Measurements from ENCODE around the gene SAMD4A. TPM values are rescaled to one million over a fixed set of nuclear protein-coding genes. Genes with fewer than 3 reads are reported as not detected.

The SAMD4A gene
- polyA plus RNA-seq, 2 of the 4 experiments (the other 2 are of a cell fraction): 3.9 to 5.4 TPM

DNA sequence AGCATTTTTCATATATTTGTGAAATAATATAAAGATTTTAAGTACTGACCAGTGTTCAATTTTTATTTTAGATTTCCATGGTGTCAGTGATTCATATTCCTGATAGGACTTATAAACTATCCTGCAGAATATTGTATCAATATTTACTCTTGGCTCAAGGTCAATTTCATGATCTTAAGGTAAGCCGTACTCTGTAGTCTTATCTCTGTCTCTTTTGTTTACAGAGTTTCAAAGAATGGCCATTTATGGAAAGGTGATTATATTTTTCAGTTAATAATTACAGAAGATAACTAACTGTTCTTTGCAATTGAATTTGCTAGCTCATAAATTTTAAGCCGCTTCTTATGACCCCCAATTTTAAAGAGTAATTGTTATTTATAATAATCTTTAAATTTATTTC lies 29.3 kb upstream of the SAMD4A start:
- peak in 1 of 2 experiments; percentile 18 for DNase-seq (ENCODE audit: low read depth in 1 of 2, low spot score in 1 of 2)
- CTCF ChIA-PET: interaction anchor here (1.6 kb wide), 1 partner anchor 236 kb away, joined by 3 read pairs; no protein-coding TSS in a partner anchor
- FAIRE-seq: no peak
- TF ChIP-seq HOXA7 (CRISPR knock-in tag; IDR thresholded peaks at IDR 0.05): no peak
- no peak for TF ChIP-seq CHD2 (IDR thresholded peaks at IDR 0.05; ENCODE audit: low read length, partially characterized antibody)
- TF ChIP-seq POLR2AphosphoS2 (conservative IDR thresholded peaks at IDR 0.05; ENCODE audit: low read length): no peak
- no peak for TF ChIP-seq RARB (CRISPR knock-in tag; IDR thresholded peaks at IDR 0.05)
- TF ChIP-seq SREBF2 (IDR thresholded peaks at IDR 0.05): no peak
- TF ChIP-seq PHF8 (IDR thresholded peaks at IDR 0.05; ENCODE audit: borderline replicate concordance, low read depth): no peak
- TF ChIP-seq ZSCAN20 (CRISPR knock-in tag; IDR thresholded peaks at IDR 0.05): no peak
- no peak for TF ChIP-seq BHLHE40 (IDR thresholded peaks at IDR 0.05; ENCODE audit: low read depth, low read length)
- no peak for TF ChIP-seq CBX8 (IDR thresholded peaks at IDR 0.05)
- TF ChIP-seq ESRRA (IDR thresholded peaks at IDR 0.05; ENCODE audit: borderline replicate concordance, low read length): no peak
- no peak for TF ChIP-seq RCOR1 (IDR thresholded peaks at IDR 0.05; ENCODE audit: low read depth, low read length)
- no peak for TF ChIP-seq CBX2 (IDR thresholded peaks at IDR 0.05; ENCODE audit: borderline replicate concordance, low read depth)
- no peak for TF ChIP-seq HDAC2 (IDR thresholded peaks at IDR 0.05)
- TF ChIP-seq FOSL2 (IDR thresholded peaks at IDR 0.05): no peak
- no peak for TF ChIP-seq FOSL2 (CRISPR knock-in tag; IDR thresholded peaks at IDR 0.05)
- no peak for TF ChIP-seq KDM1A (IDR thresholded peaks at IDR 0.05; ENCODE audit: low read depth)
- no peak for TF ChIP-seq JUNB (IDR thresholded peaks at IDR 0.05)
- no peak for TF ChIP-seq FOSB (CRISPR knock-in tag; IDR thresholded peaks at IDR 0.05)
- TF ChIP-seq, protein P1, sequence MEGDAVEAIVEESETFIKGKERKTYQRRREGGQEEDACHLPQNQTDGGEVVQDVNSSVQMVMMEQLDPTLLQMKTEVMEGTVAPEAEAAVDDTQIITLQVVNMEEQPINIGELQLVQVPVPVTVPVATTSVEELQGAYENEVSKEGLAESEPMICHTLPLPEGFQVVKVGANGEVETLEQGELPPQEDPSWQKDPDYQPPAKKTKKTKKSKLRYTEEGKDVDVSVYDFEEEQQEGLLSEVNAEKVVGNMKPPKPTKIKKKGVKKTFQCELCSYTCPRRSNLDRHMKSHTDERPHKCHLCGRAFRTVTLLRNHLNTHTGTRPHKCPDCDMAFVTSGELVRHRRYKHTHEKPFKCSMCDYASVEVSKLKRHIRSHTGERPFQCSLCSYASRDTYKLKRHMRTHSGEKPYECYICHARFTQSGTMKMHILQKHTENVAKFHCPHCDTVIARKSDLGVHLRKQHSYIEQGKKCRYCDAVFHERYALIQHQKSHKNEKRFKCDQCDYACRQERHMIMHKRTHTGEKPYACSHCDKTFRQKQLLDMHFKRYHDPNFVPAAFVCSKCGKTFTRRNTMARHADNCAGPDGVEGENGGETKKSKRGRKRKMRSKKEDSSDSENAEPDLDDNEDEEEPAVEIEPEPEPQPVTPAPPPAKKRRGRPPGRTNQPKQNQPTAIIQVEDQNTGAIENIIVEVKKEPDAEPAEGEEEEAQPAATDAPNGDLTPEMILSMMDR (IDR thresholded peaks at IDR 0.05): no peak
- peaks cover 9% of the 10 kb centered on the region; the same call in 1 of the 3 replicates for H3K4me1 ChIP-seq
- POLR2A ChIA-PET: interaction anchor here (1.1 kb wide), 1 partner anchor 28 kb away, joined by 3 read pairs; the partner anchor contains the start of gene CGRRF1
- H3K27ac ChIP-seq: no peak overlapping the region
- 26% methylated on average over 2 of the region's 2 CpGs for WGBS (ENCODE audit: missing lambda C conversion rate)
- H3K4me2 ChIP-seq: peak overlapping the region; percentile 33; the same call in 2 of the 3 replicates
- H3K4me3 ChIP-seq: no peak overlapping the region
- no peaks in the 10 kb centered on the region for H3K9me3 ChIP-seq
- ATAC-seq: no peak

DNA sequence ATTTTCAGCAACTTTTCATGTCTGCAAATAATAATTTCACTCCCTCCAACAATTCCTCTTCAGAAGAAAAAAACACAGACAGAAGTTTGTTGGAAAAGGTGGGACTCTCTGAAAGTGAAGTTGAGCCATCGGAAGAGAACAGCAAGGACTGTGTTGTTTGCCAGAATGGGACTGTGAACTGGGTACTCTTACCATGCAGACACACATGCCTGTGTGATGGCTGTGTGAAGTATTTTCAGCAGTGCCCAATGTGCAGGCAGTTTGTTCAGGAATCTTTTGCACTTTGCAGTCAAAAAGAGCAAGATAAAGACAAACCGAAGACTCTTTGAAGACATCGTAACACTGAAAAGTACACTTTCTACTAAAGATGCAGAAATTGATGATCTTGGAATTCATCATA lies 28.9 kb upstream of the SAMD4A start:
- no peak for TF ChIP-seq FOXS1 (CRISPR knock-in tag; IDR thresholded peaks at IDR 0.05)
- TF ChIP-seq, protein P2, sequence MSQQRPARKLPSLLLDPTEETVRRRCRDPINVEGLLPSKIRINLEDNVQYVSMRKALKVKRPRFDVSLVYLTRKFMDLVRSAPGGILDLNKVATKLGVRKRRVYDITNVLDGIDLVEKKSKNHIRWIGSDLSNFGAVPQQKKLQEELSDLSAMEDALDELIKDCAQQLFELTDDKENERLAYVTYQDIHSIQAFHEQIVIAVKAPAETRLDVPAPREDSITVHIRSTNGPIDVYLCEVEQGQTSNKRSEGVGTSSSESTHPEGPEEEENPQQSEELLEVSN (IDR thresholded peaks at IDR 0.05; ENCODE audit: borderline replicate concordance, low read depth): no peak
- no peak for TF ChIP-seq KDM5A (IDR thresholded peaks at IDR 0.05)
- Histone ChIP-seq H3K27ac (no peak overlapping the region), H3K4me3 (no peak overlapping the region), H3K4me2 (peak overlapping the region; percentile 33; the same call in 2 of the 3 replicates), H3K4me1 (peaks cover 9% of the 10 kb centered on the region; the same call in 1 of the 3 replicates), H3K9me3 (no peaks in the 10 kb centered on the region)
- DNase-seq (ENCODE audit: low read depth in 1 of 2, low spot score in 1 of 2): no peak
- ATAC-seq: no peak
- POLR2A ChIA-PET: interaction anchor here (1.1 kb wide), 1 partner anchor 29 kb away, joined by 3 read pairs; the partner anchor contains the start of gene CGRRF1
- FAIRE-seq: peak; percentile 28
- WGBS (ENCODE audit: missing lambda C conversion rate): 90% methylated on average over 3 of the region's 3 CpGs
- CTCF ChIA-PET: interaction anchor here (1.6 kb wide), 1 partner anchor 236 kb away, joined by 3 read pairs; no protein-coding TSS in a partner anchor

DNA sequence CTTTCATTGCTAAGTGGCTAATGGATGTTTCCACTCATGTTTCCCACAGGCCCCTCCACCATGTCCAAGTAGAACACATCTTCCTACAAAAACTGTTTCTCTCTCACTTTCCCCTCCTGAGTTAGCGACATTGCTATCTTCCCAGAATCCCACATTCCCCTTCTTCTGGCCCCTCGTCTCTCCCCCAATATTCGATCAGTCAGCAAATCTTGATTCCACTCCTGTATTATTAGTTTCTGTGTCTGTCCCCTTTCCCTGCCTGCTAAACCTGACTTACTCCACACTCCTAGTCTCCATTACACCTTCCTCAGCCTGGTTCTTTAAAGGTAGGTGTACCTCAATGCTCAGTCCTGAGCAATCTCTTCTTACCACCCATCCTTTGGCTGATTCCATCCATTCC lies 19.3 kb upstream of the SAMD4A start:
- H3K9me3 ChIP-seq: no peaks in the 10 kb centered on the region
- ATAC-seq: no peak
- DNase-seq (ENCODE audit: low read depth in 1 of 2, low spot score in 1 of 2): no peak
- H3K4me1 ChIP-seq: no peaks in the 10 kb centered on the region
- no peak overlapping the region for H3K27ac ChIP-seq
- WGBS (ENCODE audit: missing lambda C conversion rate): 88% methylated on average over 3 of the region's 3 CpGs
- no peak for FAIRE-seq
- ChIA-PET CTCF (interaction anchor here (1.3 to 4.9 kb wide), 2 partner anchors 16 to 226 kb away, joined by 8 to 28 read pairs; no protein-coding TSS in a partner anchor), POLR2A (no interaction called here)
- H3K4me3 ChIP-seq: no peak overlapping the region
- no peak overlapping the region for H3K4me2 ChIP-seq
- TF ChIP-seq CHD4 (IDR thresholded peaks at IDR 0.05; ENCODE audit: borderline replicate concordance) (no peak), MAFK (IDR thresholded peaks at IDR 0.05; ENCODE audit: partially characterized antibody) (peak; percentile 79)

Data from A549 (cell line).